ENCODE measurements around the gene HLA-DRA. TPM values are rescaled to one million over a fixed set of nuclear protein-coding genes. Genes with fewer than 3 reads are reported as not detected.
"Not testable (repeated sequence)": the region's sequence is repeated elsewhere in the genome, so short reads cannot be mapped to it uniquely, and the experiment has no call there.

The HLA-DRA gene
- total RNA-seq, 1 donor from 2014 or later = 242 TPM

- intact Hi-C loops (cut with micrococcal nuclease) = not testable (repeated sequence)
Observed at GRCh38 chr6:32473376-32474348, 34.0 kb downstream of the HLA-DRA start.

GRCh38 chr6:32475392-32476206 is 35.9 kb downstream of the HLA-DRA start:
- intact Hi-C loops (cut with micrococcal nuclease) = no loop called here

- intact Hi-C loops (cut with micrococcal nuclease) = loop anchor here (1.0 to 2.0 kb wide), 2 partner anchors 45 to 49 kb away; no protein-coding TSS in a partner anchor
Observed at GRCh38 chr6:32483968-32484613, 44.4 kb downstream of the HLA-DRA start.

GRCh38 chr6:32484614-32484998 is 44.9 kb downstream of the HLA-DRA start:
- intact Hi-C loops (cut with micrococcal nuclease) = no loop called here

GRCh38 chr6:32488083-32488482 is 48.4 kb downstream of the HLA-DRA start:
- intact Hi-C loops (cut with micrococcal nuclease) = no loop called here

- intact Hi-C loops (cut with micrococcal nuclease) = loop anchor here (1.0 kb wide), 2 partner anchors 10 to 50 kb away; no protein-coding TSS in a partner anchor
Observed at GRCh38 chr6:32491700-32492099, 52.0 kb downstream of the HLA-DRA start.

GRCh38 chr6:32492351-32492750 is 52.7 kb downstream of the HLA-DRA start:
- intact Hi-C loops (cut with micrococcal nuclease) = loop anchor here (1.0 kb wide), 2 partner anchors 9 to 49 kb away; no protein-coding TSS in a partner anchor

Other genes with a start within 250 kb of the HLA-DRA start
- 97.7 and 106 TPM in 2 replicates for gene PBX2, start 249.7 kb upstream of the HLA-DRA start, total RNA-seq
- gene GPSM3, start 247.2 kb upstream of the HLA-DRA start, total RNA-seq = 264 and 265 TPM in 2 replicates
- gene NOTCH4, start 215.8 kb upstream of the HLA-DRA start, total RNA-seq = 0.25 and 0.37 TPM in 2 replicates
- not detected in 2 replicates for gene TSBP1, start 68.0 kb upstream of the HLA-DRA start, total RNA-seq
- not detected in 2 replicates for gene BTNL2, start 32.7 kb upstream of the HLA-DRA start, total RNA-seq
- 80.1 and 94.3 TPM in 2 replicates for gene HLA-DRB5, start 90.4 kb downstream of the HLA-DRA start, total RNA-seq
- gene HLA-DRB1, start 150.0 kb downstream of the HLA-DRA start, total RNA-seq = 170 and 173 TPM in 2 replicates
- gene HLA-DQA1, start 197.5 kb downstream of the HLA-DRA start, total RNA-seq = 89.6 and 89.7 TPM in 2 replicates
- 20.1 and 27.5 TPM in 2 replicates for gene HLA-DQB1, start 226.8 kb downstream of the HLA-DRA start, total RNA-seq